GM23338 (cell line): ENCODE measurements around the gene PPP1R14B.

Experiments
- CREB1 ChIP-seq: fragments of 250-450 bp; sonication (Bioruptor Pico); IDR thresholded peaks from 2 replicates; pipeline ENCODE4 v1.5.0; 2020; ENCODE audit warnings: low read depth, mild to moderate bottlenecking, moderate library complexity
- EZH2 ChIP-seq: fragments of 200-600 bp; sonication (generic); IDR thresholded peaks from one replicate; pipeline ENCODE4 v1.8.0; 2017; ENCODE audit warnings: antibody characterized with exemption, mild to moderate bottlenecking, low read depth; ENCODE audit not compliant: unreplicated experiment
- EZH2phosphoT487 ChIP-seq: fragments of 200-600 bp; sonication (generic); IDR thresholded peaks from one replicate; pipeline ENCODE4 v1.8.1; 2018; ENCODE audit warnings: antibody characterized with exemption; ENCODE audit not compliant: unreplicated experiment
- JUNB ChIP-seq: IDR thresholded peaks from one replicate; pipeline ENCODE4 v1.6.1; 2016; ENCODE audit warnings: antibody characterized with exemption; ENCODE audit not compliant: unreplicated experiment
- NANOG ChIP-seq: IDR thresholded peaks from 2 replicates; pipeline ENCODE4 v1.6.1; 2016; ENCODE audit warnings: antibody characterized with exemption, borderline replicate concordance
- POLR2AphosphoS5 ChIP-seq: IDR thresholded peaks from 2 replicates; pipeline ENCODE4 v1.6.1; 2016; ENCODE audit warnings: antibody characterized with exemption, low read depth
- REST ChIP-seq: IDR thresholded peaks from one replicate; pipeline ENCODE4 v1.6.1; 2018; ENCODE audit warnings: antibody characterized with exemption; ENCODE audit not compliant: unreplicated experiment
- STAT1 ChIP-seq: IDR thresholded peaks from one replicate; pipeline ENCODE4 v1.6.1; 2016; ENCODE audit warnings: antibody characterized with exemption; ENCODE audit not compliant: unreplicated experiment
- ZNF114 ChIP-seq: fragments of 250-450 bp; sonication (Bioruptor Pico); IDR thresholded peaks from 2 replicates; pipeline ENCODE4 v1.5.0; 2020; ENCODE audit warnings: mild to moderate bottlenecking, moderate library complexity
- ZNF331 ChIP-seq: fragments of 250-450 bp; sonication (Bioruptor Pico); IDR thresholded peaks from 2 replicates; pipeline ENCODE4 v1.5.0; 2020; ENCODE audit warnings: low read depth, mild to moderate bottlenecking, moderate library complexity
- ZNF462 ChIP-seq: fragments of 250-450 bp; sonication (Bioruptor Pico); IDR thresholded peaks from 2 replicates; pipeline ENCODE4 v1.5.0; 2020; ENCODE audit warnings: mild to moderate bottlenecking, moderate library complexity
- TF ChIP-seq, protein P1 (sequence below), 2 experiments: fragments of 200-600 bp in 1 of 2; sonication (generic) in 1 of 2; conservative IDR thresholded peaks; 2 replicates each; pipeline versions ENCODE4 v1.5.1 to v1.6.1; 2016 to 2017; ENCODE audit warnings: antibody characterized with exemption in 2 of 2, low read depth in 2 of 2, mild to moderate bottlenecking in 2 of 2, moderate library complexity in 1 of 2
- TF ChIP-seq, protein P2 (sequence below): IDR thresholded peaks from 2 replicates; pipeline ENCODE4 v1.6.1; 2016; ENCODE audit warnings: antibody characterized with exemption

DNA sequence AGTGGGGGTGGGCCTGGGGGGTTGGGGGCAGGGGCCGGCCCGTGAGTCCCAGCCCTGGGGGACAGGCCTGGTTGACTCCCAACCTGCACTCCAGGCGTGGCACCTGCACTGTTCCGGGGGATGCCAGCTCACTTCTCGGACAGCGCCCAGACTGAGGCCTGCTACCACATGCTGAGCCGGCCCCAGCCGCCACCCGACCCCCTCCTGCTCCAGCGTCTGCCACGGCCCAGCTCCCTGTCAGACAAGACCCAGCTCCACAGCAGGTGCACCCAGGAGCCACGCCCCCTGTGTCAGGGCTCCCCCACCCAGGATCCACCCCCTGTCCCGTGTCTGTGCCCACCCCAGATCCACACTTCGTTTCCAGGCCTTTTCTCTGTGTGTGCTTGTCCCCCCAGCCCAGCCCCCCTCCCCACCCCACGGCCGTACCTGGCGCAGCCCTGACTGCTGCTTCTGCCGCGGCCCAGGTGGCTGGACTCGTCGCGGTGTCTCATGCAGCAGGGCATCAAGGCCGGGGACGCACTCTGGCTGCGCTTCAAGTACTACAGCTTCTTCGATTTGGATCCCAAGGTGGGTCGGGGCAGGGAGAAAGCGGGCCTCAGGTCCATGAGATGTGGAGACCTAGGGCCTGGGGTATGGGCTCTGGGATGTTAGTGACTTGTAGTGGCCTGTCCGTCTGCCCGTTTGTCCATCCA is 35.4 kb downstream of the PPP1R14B start:
- TF ChIP-seq, protein P1, sequence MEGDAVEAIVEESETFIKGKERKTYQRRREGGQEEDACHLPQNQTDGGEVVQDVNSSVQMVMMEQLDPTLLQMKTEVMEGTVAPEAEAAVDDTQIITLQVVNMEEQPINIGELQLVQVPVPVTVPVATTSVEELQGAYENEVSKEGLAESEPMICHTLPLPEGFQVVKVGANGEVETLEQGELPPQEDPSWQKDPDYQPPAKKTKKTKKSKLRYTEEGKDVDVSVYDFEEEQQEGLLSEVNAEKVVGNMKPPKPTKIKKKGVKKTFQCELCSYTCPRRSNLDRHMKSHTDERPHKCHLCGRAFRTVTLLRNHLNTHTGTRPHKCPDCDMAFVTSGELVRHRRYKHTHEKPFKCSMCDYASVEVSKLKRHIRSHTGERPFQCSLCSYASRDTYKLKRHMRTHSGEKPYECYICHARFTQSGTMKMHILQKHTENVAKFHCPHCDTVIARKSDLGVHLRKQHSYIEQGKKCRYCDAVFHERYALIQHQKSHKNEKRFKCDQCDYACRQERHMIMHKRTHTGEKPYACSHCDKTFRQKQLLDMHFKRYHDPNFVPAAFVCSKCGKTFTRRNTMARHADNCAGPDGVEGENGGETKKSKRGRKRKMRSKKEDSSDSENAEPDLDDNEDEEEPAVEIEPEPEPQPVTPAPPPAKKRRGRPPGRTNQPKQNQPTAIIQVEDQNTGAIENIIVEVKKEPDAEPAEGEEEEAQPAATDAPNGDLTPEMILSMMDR (conservative IDR thresholded peaks at IDR 0.05; ENCODE audit: low read depth in 2 of 2), result no peak
- TF ChIP-seq POLR2AphosphoS5 (no peak), EZH2 (no peak), REST (no peak), CREB1 (CRISPR knock-in tag) (no peak), EZH2phosphoT487 (no peak), ZNF331 (CRISPR knock-in tag) (no peak), ZNF114 (CRISPR knock-in tag) (no peak), ZNF462 (CRISPR knock-in tag) (no peak), NANOG (no peak), JUNB (no peak), STAT1 (no peak)
- TF ChIP-seq, protein P2, sequence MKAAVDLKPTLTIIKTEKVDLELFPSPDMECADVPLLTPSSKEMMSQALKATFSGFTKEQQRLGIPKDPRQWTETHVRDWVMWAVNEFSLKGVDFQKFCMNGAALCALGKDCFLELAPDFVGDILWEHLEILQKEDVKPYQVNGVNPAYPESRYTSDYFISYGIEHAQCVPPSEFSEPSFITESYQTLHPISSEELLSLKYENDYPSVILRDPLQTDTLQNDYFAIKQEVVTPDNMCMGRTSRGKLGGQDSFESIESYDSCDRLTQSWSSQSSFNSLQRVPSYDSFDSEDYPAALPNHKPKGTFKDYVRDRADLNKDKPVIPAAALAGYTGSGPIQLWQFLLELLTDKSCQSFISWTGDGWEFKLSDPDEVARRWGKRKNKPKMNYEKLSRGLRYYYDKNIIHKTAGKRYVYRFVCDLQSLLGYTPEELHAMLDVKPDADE, result no peak
